ENCODE measurements around the gene NCAPG2.

GRCh38 chr7:158743219-158743618 is 38.6 kb upstream of the NCAPG2 start:
- TF ChIP-seq, protein P1, sequence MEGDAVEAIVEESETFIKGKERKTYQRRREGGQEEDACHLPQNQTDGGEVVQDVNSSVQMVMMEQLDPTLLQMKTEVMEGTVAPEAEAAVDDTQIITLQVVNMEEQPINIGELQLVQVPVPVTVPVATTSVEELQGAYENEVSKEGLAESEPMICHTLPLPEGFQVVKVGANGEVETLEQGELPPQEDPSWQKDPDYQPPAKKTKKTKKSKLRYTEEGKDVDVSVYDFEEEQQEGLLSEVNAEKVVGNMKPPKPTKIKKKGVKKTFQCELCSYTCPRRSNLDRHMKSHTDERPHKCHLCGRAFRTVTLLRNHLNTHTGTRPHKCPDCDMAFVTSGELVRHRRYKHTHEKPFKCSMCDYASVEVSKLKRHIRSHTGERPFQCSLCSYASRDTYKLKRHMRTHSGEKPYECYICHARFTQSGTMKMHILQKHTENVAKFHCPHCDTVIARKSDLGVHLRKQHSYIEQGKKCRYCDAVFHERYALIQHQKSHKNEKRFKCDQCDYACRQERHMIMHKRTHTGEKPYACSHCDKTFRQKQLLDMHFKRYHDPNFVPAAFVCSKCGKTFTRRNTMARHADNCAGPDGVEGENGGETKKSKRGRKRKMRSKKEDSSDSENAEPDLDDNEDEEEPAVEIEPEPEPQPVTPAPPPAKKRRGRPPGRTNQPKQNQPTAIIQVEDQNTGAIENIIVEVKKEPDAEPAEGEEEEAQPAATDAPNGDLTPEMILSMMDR (IDR thresholded peaks at IDR 0.05) = no peak
- TF ChIP-seq POLR2A (IDR thresholded peaks at IDR 0.05; ENCODE audit: low read length) = no peak
